Prostate gland (tissue), 2 donors: Measurements from ENCODE around the gene NFIX.

Source experiments
- CTCF ChIP-seq, 4 experiments: fragments of 200-600 bp in 2 of 4; fragments of 450-650 bp in 2 of 4; sonication (generic) in 2 of 4; IDR thresholded peaks; 1 replicate in 3 of 4; 2 replicates in 1 of 4; pipeline ENCODE4 v1.5.1; 2016 to 2019; ENCODE audit warnings: antibody characterized with exemption in 4 of 4, mild to moderate bottlenecking in 2 of 4, moderate library complexity in 2 of 4
- POLR2AphosphoS5 ChIP-seq: sonication (generic); formaldehyde crosslinking; IDR thresholded peaks from one replicate; pipeline ENCODE4 v1.6.1; 2017; ENCODE audit warnings: antibody characterized with exemption

GRCh38 chr19:13052447-13053175, 57.3 kb downstream of the NFIX start:
- TF ChIP-seq CTCF (IDR thresholded peaks at IDR 0.05) = no peak
- no peak for TF ChIP-seq POLR2AphosphoS5
